HEK293 (cell line): Measurements from ENCODE around the gene NFATC1.

Experiments used
- CTCF ChIA-PET: fragments of 350-600 bp; formaldehyde crosslinking; extraction: SDS; loops from one replicate; lab custom pipeline; 2021; ENCODE audit warnings: antibody characterized with exemption; lab: Yijun Ruan, JAX
- POLR2A ChIA-PET: fragments of 300-600 bp; formaldehyde crosslinking; extraction: SDS; loops from one replicate; lab custom pipeline; 2020; ENCODE audit warnings: antibody characterized with exemption, inconsistent platforms; lab: Yijun Ruan, JAX
- H3K27ac ChIP-seq: fragments of 200-500 bp; sonication (Bioruptor generic); 2 replicates; pipeline ENCODE4 v1.5.1; 2014; ENCODE audit warnings: low read depth, low read length, control low read depth, inconsistent platforms; ENCODE audit errors: extremely low read depth
- H3K36me3 ChIP-seq, 2 experiments: fragments of 200-500 bp in 1 of 2; sonication (Bioruptor generic) in 1 of 2; 1 replicate in 1 of 2; 2 replicates in 1 of 2; pipeline ENCODE4 v1.5.1; 2014 to 2017; ENCODE audit warnings: inconsistent platforms in 2 of 2, low read length in 2 of 2; ENCODE audit not compliant: control insufficient read depth in 2 of 2, insufficient read depth in 1 of 2
- H3K4me1 ChIP-seq: fragments of 200-500 bp; sonication (Bioruptor generic); 2 replicates; pipeline ENCODE4 v1.5.1; 2014; ENCODE audit warnings: mild to moderate bottlenecking, low read length, inconsistent platforms; ENCODE audit not compliant: control insufficient read depth, insufficient read depth
- H3K4me3 ChIP-seq: 2 replicates; pipeline ENCODE4 v1.5.1; 2011; ENCODE audit warnings: low read depth, mild to moderate bottlenecking, control low read depth, low read length, moderate library complexity
- H3K9me3 ChIP-seq: fragments of 200-500 bp; sonication (Bioruptor generic); 2 replicates; pipeline ENCODE4 v1.5.1; 2014; ENCODE audit warnings: low read depth, low read length, inconsistent platforms; ENCODE audit not compliant: control insufficient read depth, insufficient read depth
- MYNN ChIP-seq: fragments of 450-650 bp; formaldehyde crosslinking; IDR thresholded peaks from 2 replicates; pipeline ENCODE4 v1.5.1; 2016; ENCODE audit warnings: missing biosample characterization, missing genetic modification characterization, borderline replicate concordance
- PRDM1 ChIP-seq: fragments of 450-650 bp; formaldehyde crosslinking; IDR thresholded peaks from 2 replicates; pipeline ENCODE4; 2016; ENCODE audit warnings: missing biosample characterization, missing genetic modification characterization
- SALL2 ChIP-seq: fragments of 450-650 bp; formaldehyde crosslinking; IDR thresholded peaks from 2 replicates; pipeline ENCODE4 v1.5.0; 2017; ENCODE audit warnings: missing biosample characterization, mild to moderate bottlenecking, missing genetic modification characterization, borderline replicate concordance
- SCRT2 ChIP-seq: fragments of 450-650 bp; formaldehyde crosslinking; IDR thresholded peaks from 2 replicates; pipeline ENCODE4 v1.5.1; 2016; ENCODE audit warnings: missing biosample characterization, missing genetic modification characterization
- TSHZ1 ChIP-seq: fragments of 450-650 bp; formaldehyde crosslinking; IDR thresholded peaks from 2 replicates; pipeline ENCODE4 v1.5.1; 2016; ENCODE audit warnings: missing biosample characterization, missing genetic modification characterization, borderline replicate concordance
- ZBTB6 ChIP-seq: fragments of 450-650 bp; formaldehyde crosslinking; IDR thresholded peaks from 2 replicates; pipeline ENCODE4 v1.5.1; 2017; ENCODE audit warnings: missing biosample characterization, missing genetic modification characterization
- ZNF114 ChIP-seq: fragments of 450-650 bp; formaldehyde crosslinking; IDR thresholded peaks from 2 replicates; pipeline ENCODE4 v1.5.0; 2017; ENCODE audit warnings: missing biosample characterization, missing genetic modification characterization
- ZNF214 ChIP-seq: fragments of 450-650 bp; formaldehyde crosslinking; IDR thresholded peaks from 2 replicates; pipeline ENCODE4 v1.5.1; 2017; ENCODE audit warnings: missing biosample characterization, mild to moderate bottlenecking, missing genetic modification characterization, borderline replicate concordance
- ZNF223 ChIP-seq: fragments of 450-650 bp; formaldehyde crosslinking; IDR thresholded peaks from 2 replicates; pipeline ENCODE4 v1.5.1; 2016; ENCODE audit warnings: missing biosample characterization, missing genetic modification characterization
- ZNF23 ChIP-seq: fragments of 450-650 bp; formaldehyde crosslinking; IDR thresholded peaks from 2 replicates; pipeline ENCODE4 v1.5.1; 2016; ENCODE audit warnings: missing biosample characterization, missing genetic modification characterization, borderline replicate concordance
- ZNF248 ChIP-seq: fragments of 450-650 bp; formaldehyde crosslinking; IDR thresholded peaks from 2 replicates; pipeline ENCODE4 v1.5.1; 2017; ENCODE audit warnings: missing biosample characterization, missing genetic modification characterization
- ZNF280D ChIP-seq: fragments of 450-650 bp; formaldehyde crosslinking; IDR thresholded peaks from 2 replicates; pipeline ENCODE4 v1.5.1; 2016; ENCODE audit warnings: missing biosample characterization, missing genetic modification characterization
- ZNF292 ChIP-seq: fragments of 450-650 bp; formaldehyde crosslinking; IDR thresholded peaks from 2 replicates; pipeline ENCODE4 v1.5.1; 2016; ENCODE audit warnings: low read depth, missing biosample characterization, missing genetic modification characterization, borderline replicate concordance
- ZNF426 ChIP-seq: fragments of 450-650 bp; formaldehyde crosslinking; IDR thresholded peaks from 2 replicates; pipeline ENCODE4 v1.5.1; 2017; ENCODE audit warnings: missing biosample characterization, missing genetic modification characterization, mild to moderate bottlenecking, inconsistent platforms, moderate library complexity
- ZNF510 ChIP-seq: fragments of 450-650 bp; formaldehyde crosslinking; IDR thresholded peaks from 2 replicates; pipeline ENCODE4 v1.5.1; 2018; ENCODE audit warnings: mild to moderate bottlenecking, missing genetic modification characterization, missing biosample characterization; ENCODE audit not compliant: insufficient replicate concordance
- ZNF518A ChIP-seq: fragments of 450-650 bp; formaldehyde crosslinking; conservative IDR thresholded peaks from 2 replicates; pipeline ENCODE4 v1.5.1; 2016; ENCODE audit warnings: low read depth, missing biosample characterization, missing genetic modification characterization
- ZNF521 ChIP-seq: fragments of 450-650 bp; formaldehyde crosslinking; IDR thresholded peaks from 2 replicates; pipeline ENCODE4 v1.5.1; 2017; ENCODE audit warnings: missing biosample characterization, mild to moderate bottlenecking, missing genetic modification characterization
- ZNF639 ChIP-seq: fragments of 450-650 bp; formaldehyde crosslinking; IDR thresholded peaks from 2 replicates; pipeline ENCODE4 v1.5.1; 2016; ENCODE audit warnings: missing biosample characterization, missing genetic modification characterization
- ZNF660 ChIP-seq: fragments of 450-650 bp; IDR thresholded peaks from 2 replicates; pipeline ENCODE4 v1.5.1; 2018; ENCODE audit warnings: missing biosample characterization, mild to moderate bottlenecking, missing genetic modification characterization

NFATC1 gene

GRCh38 chr18:79476031-79476917, 80.5 kb downstream of the NFATC1 start (continued):
- TF ChIP-seq ZNF280D (tag by site-specific recombination) (no peak), ZNF114 (no peak), ZNF223 (no peak), ZNF292 (tag by site-specific recombination) (no peak)
- TF ChIP-seq, all 188 proteins: peak for 0

GRCh38 chr18:79476918-79477571, 81.3 kb downstream of the NFATC1 start:
- ChIA-PET POLR2A (no interaction called here), CTCF (no interaction called here)
- H3K36me3 ChIP-seq = no peaks in the 10 kb centered on the region
- no peak overlapping the region for H3K4me3 ChIP-seq
- H3K4me1 ChIP-seq = no peaks in the 10 kb centered on the region
- no peaks in the 10 kb centered on the region for H3K9me3 ChIP-seq
- H3K27ac ChIP-seq = no peak overlapping the region
- TF ChIP-seq PRDM1 (no peak), ZNF660 (tag by site-specific recombination) (no peak), TSHZ1 (tag by site-specific recombination) (no peak), SCRT2 (tag by site-specific recombination) (no peak), ZNF518A (no peak), MYNN (tag by site-specific recombination) (no peak), ZNF521 (tag by site-specific recombination) (no peak), ZNF248 (tag by site-specific recombination) (no peak), ZNF23 (tag by site-specific recombination) (no peak), ZNF639 (tag by site-specific recombination) (no peak), ZNF214 (no peak), ZNF223 (no peak), ZBTB6 (no peak), ZNF510 (no peak), ZNF426 (tag by site-specific recombination) (no peak), SALL2 (tag by site-specific recombination) (no peak)
